BLaER1 (cell line): ENCODE data around the gene MTG1.

Source experiments
- H3K27ac ChIP-seq: shearing (Covaris generic); formaldehyde crosslinking; 2 replicates; pipeline ENCODE4 v1.8.1; 2022
- H3K27me3 ChIP-seq: shearing (Covaris generic); formaldehyde crosslinking; 2 replicates; pipeline ENCODE4 v1.8.1; 2022
- H3K36me3 ChIP-seq: shearing (Covaris generic); formaldehyde crosslinking; 2 replicates; pipeline ENCODE4 v1.8.1; 2022
- H3K4me1 ChIP-seq: shearing (Covaris generic); formaldehyde crosslinking; 2 replicates; pipeline ENCODE4 v1.8.1; 2022
- H3K4me2 ChIP-seq: shearing (Covaris generic); formaldehyde crosslinking; 2 replicates; pipeline ENCODE4 v1.8.1; 2022
- H3K4me3 ChIP-seq: shearing (Covaris generic); formaldehyde crosslinking; 2 replicates; pipeline ENCODE4 v1.8.1; 2022
- H3K9ac ChIP-seq: shearing (Covaris generic); formaldehyde crosslinking; 2 replicates; pipeline ENCODE4 v1.8.1; 2022
- H3K9me3 ChIP-seq: shearing (Covaris generic); formaldehyde crosslinking; 2 replicates; pipeline ENCODE4 v1.8.1; 2022
- H4K20me1 ChIP-seq: shearing (Covaris generic); formaldehyde crosslinking; 2 replicates; pipeline ENCODE4 v1.8.1; 2022
- Cebpa-rat ChIP-seq: shearing (Covaris generic); IDR thresholded peaks from 2 replicates; pipeline ENCODE4 v1.8.1; 2022

The MTG1 gene

GRCh38 chr10:133353202-133353959, 40.6 kb upstream of the MTG1 start:
- TF ChIP-seq Cebpa-rat = no peak
- H3K27ac ChIP-seq = no peak overlapping the region
- no peak overlapping the region for H3K9ac ChIP-seq
- peaks cover 42% of the 10 kb centered on the region for H4K20me1 ChIP-seq
- no peak overlapping the region for H3K4me2 ChIP-seq
- no peaks in the 10 kb centered on the region for H3K27me3 ChIP-seq
- H3K4me3 ChIP-seq = no peak overlapping the region
- H3K9me3 ChIP-seq = no peaks in the 10 kb centered on the region
- peaks cover 45% of the 10 kb centered on the region for H3K4me1 ChIP-seq
- H3K36me3 ChIP-seq = peaks cover 16% of the 10 kb centered on the region

DNA sequence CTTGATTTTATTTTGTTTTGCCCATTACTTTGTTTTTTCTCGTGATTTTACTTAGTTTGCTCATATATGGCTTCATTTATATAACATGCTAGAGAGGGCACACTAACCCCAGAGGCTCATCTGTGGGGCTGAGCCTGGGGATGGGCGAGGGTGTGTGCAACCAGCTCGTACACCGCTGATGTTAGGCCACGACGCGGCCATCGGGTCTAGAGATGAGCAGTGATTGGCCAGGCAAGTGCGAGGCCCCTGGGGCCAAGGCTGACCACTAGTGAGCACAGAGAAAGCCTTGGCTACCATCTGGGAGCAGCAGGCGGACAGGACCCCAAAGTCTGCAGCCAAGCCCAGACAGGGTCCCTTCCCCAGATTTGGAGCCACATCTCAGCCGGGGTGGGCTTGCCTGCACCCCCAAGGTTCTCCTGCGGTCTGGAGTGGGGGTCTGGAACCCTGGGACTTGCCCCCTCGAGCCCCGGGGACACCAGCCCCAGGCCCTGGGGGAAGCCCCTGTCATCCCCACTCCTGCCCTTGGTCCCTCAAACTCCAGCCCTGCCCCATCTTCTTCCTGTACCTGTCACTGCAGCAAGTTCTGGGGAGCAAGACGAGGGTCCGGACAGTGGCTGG, 39.9 kb upstream of the MTG1 start:
- H3K4me1 ChIP-seq = peaks cover 45% of the 10 kb centered on the region
- no peaks in the 10 kb centered on the region for H3K27me3 ChIP-seq
- no peaks in the 10 kb centered on the region for H3K9me3 ChIP-seq
- H3K36me3 ChIP-seq = peaks cover 16% of the 10 kb centered on the region
- TF ChIP-seq Cebpa-rat = no peak
- H3K4me3 ChIP-seq = no peak overlapping the region
- 0 out of 2 replicates have a peak overlapping the region, but pooled peaks have one; percentile 61 for H3K9ac ChIP-seq
- H3K4me2 ChIP-seq = peak overlapping the region; percentile 99; the same call in 1 of the 2 replicates
- no peak overlapping the region for H3K27ac ChIP-seq
- H4K20me1 ChIP-seq = peaks cover 42% of the 10 kb centered on the region

- peaks cover 16% of the 10 kb centered on the region for H3K36me3 ChIP-seq
- H3K27me3 ChIP-seq = no peaks in the 10 kb centered on the region
- H4K20me1 ChIP-seq = peaks cover 42% of the 10 kb centered on the region
- H3K4me1 ChIP-seq = peaks cover 45% of the 10 kb centered on the region
- no peak for TF ChIP-seq Cebpa-rat
- peak overlapping the region; percentile 61 for H3K9ac ChIP-seq
- H3K9me3 ChIP-seq = no peaks in the 10 kb centered on the region
- peak overlapping the region; percentile 93 for H3K27ac ChIP-seq
- peak overlapping the region; percentile 99 for H3K4me2 ChIP-seq
- H3K4me3 ChIP-seq = peak overlapping the region; percentile 90; the same call in 1 of the 2 replicates
Measured at GRCh38 chr10:133354672-133355240, 39.2 kb upstream of the MTG1 start.

- Histone ChIP-seq H3K9ac (peak overlapping the region; percentile 61), H3K27me3 (no peaks in the 10 kb centered on the region), H3K27ac (peak overlapping the region; percentile 93), H3K4me3 (peak overlapping the region; percentile 90; the same call in 1 of the 2 replicates), H3K4me2 (peak overlapping the region; percentile 99), H4K20me1 (peaks cover 42% of the 10 kb centered on the region), H3K36me3 (peaks cover 16% of the 10 kb centered on the region), H3K9me3 (no peaks in the 10 kb centered on the region), H3K4me1 (peaks cover 45% of the 10 kb centered on the region)
- TF ChIP-seq Cebpa-rat = no peak
Measured at GRCh38 chr10:133355266-133355665, 38.7 kb upstream of the MTG1 start.

GRCh38 chr10:133355991-133356390, 38.0 kb upstream of the MTG1 start:
- no peaks in the 10 kb centered on the region for H3K27me3 ChIP-seq
- H3K9ac ChIP-seq = peak overlapping the region; percentile 93
- TF ChIP-seq Cebpa-rat = no peak
- peaks cover 47% of the 10 kb centered on the region for H3K4me1 ChIP-seq
- peaks cover 16% of the 10 kb centered on the region for H3K36me3 ChIP-seq
- peak overlapping the region; percentile 90 for H3K4me3 ChIP-seq
- H3K4me2 ChIP-seq = peak overlapping the region; percentile 99
- H3K9me3 ChIP-seq = no peaks in the 10 kb centered on the region
- peak overlapping the region; percentile 93 for H3K27ac ChIP-seq
- peaks cover 42% of the 10 kb centered on the region for H4K20me1 ChIP-seq

DNA sequence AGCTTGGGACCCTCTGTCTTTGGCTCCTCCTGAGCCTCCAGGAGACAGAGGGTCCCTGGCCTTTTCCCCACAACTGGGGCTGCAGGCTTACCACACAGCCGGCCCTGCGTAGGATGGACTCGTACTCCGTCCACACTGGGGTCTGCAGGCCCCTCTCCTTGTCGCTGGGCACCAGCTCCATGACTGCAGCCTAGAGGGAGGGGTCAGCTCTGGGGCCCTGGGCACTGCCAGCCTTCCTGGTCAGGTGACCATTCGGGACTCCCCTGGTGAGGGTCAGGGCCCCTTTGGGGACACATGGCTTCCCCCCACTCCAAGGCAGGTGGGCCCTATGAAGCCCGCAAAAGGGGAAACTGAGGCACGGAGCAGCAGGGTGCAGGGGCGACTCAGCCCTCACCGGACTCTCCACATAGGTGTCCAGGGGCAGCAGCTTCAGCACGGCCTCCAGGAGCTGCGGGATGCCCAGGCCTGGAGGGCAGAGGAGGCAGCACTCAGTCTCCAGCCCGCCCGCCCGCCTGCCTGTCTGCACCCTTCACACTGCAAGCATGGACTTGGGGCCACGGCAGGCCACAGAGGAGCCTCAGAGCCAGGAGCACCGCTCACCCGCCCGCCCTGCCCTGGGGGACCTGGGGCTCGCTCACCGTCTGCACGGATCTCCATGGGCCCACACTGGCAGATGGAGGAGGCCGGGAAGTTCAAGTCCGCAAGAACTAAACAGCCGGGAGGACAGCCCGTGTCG, 37.2 kb upstream of the MTG1 start:
- Histone ChIP-seq H3K9me3 (no peaks in the 10 kb centered on the region), H4K20me1 (peaks cover 42% of the 10 kb centered on the region), H3K9ac (peak overlapping the region; percentile 93), H3K4me2 (peak overlapping the region; percentile 99), H3K27ac (peak overlapping the region; percentile 93), H3K4me3 (peak overlapping the region; percentile 90), H3K36me3 (peaks cover 16% of the 10 kb centered on the region), H3K27me3 (no peaks in the 10 kb centered on the region), H3K4me1 (peaks cover 47% of the 10 kb centered on the region)
- TF ChIP-seq Cebpa-rat = no peak

DNA sequence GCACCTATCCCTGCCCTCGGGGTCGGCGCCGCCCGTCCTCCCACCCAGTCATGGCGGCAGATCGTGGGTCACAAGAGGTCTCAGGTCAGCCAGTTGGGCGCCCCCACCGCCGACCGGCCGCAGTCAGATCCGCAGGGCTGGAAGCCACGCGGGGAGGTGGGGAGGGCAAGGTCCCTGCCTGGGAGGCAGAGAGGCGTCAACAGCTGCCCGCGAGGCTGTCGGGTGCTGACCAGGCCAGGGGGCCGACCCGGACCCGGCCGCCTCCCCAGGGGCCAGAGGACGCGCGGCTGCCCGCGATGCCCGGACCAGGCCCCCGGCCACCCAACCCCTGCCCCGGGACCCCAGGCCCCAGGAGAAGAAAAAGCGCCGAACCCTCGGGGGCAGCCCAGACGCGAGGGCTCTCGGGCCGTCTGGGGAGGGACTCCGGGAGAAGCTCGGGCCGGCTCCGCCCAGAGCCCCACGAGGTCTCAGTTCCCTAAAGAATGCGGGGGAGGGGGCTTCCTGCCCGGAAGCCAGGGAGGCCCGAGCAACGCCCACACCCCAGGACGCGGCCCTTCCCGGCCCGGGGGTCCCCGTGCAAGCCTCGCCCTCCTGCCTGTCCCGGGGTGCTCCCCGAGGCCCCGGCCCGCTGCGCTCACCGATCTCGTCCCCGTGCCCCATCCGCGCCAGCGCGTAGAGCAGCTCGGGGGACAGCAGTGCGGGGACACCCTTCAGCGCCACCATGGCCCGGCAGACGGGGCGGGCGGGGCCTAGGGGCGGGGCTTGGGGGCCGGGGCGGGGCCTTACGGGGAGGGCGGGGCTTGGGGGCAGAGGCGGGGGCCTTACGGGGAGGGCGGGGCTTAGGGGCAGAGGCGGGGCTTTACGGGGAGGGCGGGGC, 36.4 kb upstream of the MTG1 start, which contains the start of gene FUOM:
FUOM (minus strand) TSS at position 735 of the 877 bp plus-strand sequence; CDS start at position 723, 12 bp downstream.
- peak within 1 kb of the TSS; percentile 99 for H3K4me2 ChIP-seq
- H3K9ac ChIP-seq = peak within 1 kb of the TSS; percentile 93
- H3K9me3 ChIP-seq = no peaks in the 10 kb centered on the region
- H3K27me3 ChIP-seq = no peaks in the 10 kb centered on the region
- H3K4me1 ChIP-seq = peaks cover 51% of the 10 kb centered on the region
- H4K20me1 ChIP-seq = peaks cover 42% of the 10 kb centered on the region
- H3K27ac ChIP-seq = peak within 1 kb of the TSS; percentile 93
- peaks cover 20% of the 10 kb centered on the region for H3K36me3 ChIP-seq
- peak within 1 kb of the TSS; percentile 90 for H3K4me3 ChIP-seq
- TF ChIP-seq Cebpa-rat = no peak

- Histone ChIP-seq H3K9ac (no peak overlapping the region), H3K27me3 (no peaks in the 10 kb centered on the region), H3K27ac (no peak overlapping the region; the same call in 1 of the 2 replicates), H3K9me3 (no peaks in the 10 kb centered on the region), H3K36me3 (peaks cover 28% of the 10 kb centered on the region), H3K4me3 (no peak overlapping the region), H4K20me1 (peaks cover 33% of the 10 kb centered on the region), H3K4me2 (no peak overlapping the region), H3K4me1 (peaks cover 56% of the 10 kb centered on the region)
- TF ChIP-seq Cebpa-rat = no peak
Measured at GRCh38 chr10:133358162-133358924, 35.6 kb upstream of the MTG1 start.
